AG09319 (cell line): ENCODE results near the gene ARL6IP4.

Experiments used
- DNase-seq: peaks from one replicate; pipeline ENCODE4 v3.0.0-alpha.2; 2010; ENCODE audit warnings: low read depth; ENCODE audit errors: extremely low read depth
- CTCF ChIP-seq: IDR thresholded peaks from 2 replicates; pipeline ENCODE4 v1.5.1; 2011; ENCODE audit warnings: low read depth, mild to moderate bottlenecking, inconsistent platforms, low read length, moderate library complexity

The ARL6IP4 gene

DNA sequence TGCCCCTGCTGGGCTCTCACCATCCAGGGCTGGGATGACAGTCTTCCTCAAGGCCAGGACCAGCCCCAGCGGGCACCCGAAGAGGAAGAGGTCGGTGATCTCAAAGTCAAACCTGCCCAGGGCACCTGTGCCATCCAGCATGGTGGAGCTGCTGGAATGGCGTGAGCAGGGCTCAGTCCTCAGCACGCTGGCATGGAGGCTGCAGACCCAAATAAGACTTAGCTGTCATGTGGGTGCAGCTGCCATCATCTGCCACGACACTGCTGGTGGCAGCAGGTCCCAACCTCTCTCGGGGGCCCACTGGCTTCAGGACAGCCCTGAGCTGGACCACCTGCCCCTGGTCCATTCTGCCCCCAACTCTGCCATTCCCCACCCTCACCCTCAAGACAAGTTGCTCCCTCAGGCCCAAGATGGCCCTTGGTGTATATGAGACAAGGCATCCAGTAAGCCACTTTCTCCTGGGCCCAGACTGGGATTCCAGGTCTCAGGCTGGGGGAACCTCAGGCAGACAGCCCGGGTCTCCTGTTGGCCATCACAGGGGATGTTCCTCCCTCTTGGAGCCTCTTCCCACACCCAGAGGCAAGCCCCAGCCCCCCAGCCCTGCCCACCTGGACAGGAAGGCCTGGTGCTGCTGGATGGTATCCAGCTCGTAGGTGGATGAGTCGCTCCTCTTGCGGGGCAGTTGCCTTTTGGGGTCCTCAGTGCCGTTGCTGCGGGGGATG is 14.5 kb downstream of the ARL6IP4 start:
- no peak for TF ChIP-seq CTCF
- no peak for DNase-seq

GRCh38 chr12:122995503-122996187 is 15.2 kb downstream of the ARL6IP4 start:
- no peak for DNase-seq
- no peak for TF ChIP-seq CTCF

DNA sequence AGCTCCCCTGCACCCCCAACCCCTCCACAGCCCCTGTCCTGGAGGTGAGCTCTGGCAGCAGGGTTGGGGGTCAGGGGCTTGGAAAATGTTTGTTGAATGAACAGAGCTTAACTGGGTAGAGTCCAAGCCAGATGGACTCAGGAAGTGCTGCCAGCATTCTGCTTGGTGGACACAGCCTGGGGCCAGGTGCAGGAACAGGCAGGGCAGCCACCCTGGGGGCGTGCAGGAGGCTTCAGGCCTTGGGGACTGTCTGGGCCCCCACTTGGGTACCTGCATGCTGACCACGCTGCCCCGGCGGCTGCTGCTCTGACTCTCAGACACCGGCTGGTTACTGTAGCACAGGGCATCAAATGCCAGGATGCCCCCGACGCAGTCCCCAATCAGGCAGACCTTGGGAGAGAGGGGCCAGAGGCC is 15.7 kb downstream of the ARL6IP4 start:
- no peak for DNase-seq
- TF ChIP-seq CTCF, result no peak

- no peak for DNase-seq
- no peak for TF ChIP-seq CTCF
Measured at GRCh38 chr12:122996621-122997342, 16.3 kb downstream of the ARL6IP4 start.

DNA sequence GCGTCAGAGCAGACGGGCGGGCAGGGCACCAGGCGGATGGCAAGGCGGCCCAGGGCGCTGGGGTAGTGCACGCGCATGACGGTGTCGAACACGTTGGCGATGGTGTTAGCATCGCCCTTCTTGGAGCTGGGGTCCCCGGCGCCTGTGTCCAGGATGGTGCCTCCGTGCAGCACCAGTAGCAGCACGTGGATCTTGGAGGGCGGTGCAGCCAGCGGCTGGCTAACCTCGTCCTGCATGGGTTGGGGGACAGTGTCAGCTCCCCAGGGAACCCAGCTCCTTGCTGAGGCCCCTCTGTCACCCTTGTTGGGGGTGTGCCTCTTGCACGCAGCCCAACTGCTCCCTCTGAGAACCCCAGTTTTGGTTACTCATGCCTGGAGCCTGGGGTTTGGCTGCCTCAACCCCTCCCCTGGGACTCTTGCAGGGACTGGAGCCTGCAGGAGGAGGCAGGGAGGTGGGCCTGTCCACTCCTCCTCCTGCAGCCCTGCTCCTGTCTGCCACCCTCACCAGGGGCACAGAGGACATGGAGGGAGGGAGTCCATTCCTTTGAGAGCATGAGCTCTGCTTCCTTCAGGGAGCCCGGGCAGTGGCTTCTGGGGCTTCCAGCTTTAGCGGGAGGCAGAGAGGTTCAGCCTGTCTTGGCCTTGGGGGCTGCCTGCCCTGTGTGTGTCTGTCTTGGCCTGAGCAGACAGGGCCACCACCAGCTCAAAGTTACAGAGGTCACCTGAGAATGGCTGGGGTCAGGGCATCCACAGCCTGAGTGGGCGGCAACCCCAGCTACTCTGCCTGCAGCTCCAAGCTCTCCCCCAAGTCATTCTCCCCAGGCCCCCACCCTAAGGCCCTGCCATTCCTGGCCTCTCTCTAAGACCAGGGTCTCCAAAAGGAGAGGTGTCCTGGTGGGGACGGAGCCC is 17.1 kb downstream of the ARL6IP4 start:
- no peak for DNase-seq
- TF ChIP-seq CTCF, result no peak

GRCh38 chr12:122998316-122998715 is 17.8 kb downstream of the ARL6IP4 start:
- no peak for DNase-seq
- no peak for TF ChIP-seq CTCF
